K562 (cell line): ENCODE measurements around the gene OR10A2. TPM values are rescaled to one million over a fixed set of nuclear protein-coding genes. Genes with fewer than 3 reads are reported as not detected.
A peak's percentile ranks its signal among the peaks of the same experiment; 100 is the strongest.

Source experiments
- ATAC-seq: fragments of 200-7000 bp; cut with Tn5 transposase; 3 replicates; pipeline ENCODE4 v1.9.1; 2020; ENCODE audit warnings: moderate library complexity
- Bru-seq: library from RNA; stranded (reverse); fragments of 400-500 nt; gene quantifications from one replicate; lab custom pipeline; 2021; lab: Mats Ljungman, UMichigan
- BruChase-seq, 2 experiments: library from RNA; stranded (reverse); fragments of 400-500 nt; gene quantifications; one replicate each; lab custom pipeline; 2021; lab: Mats Ljungman, UMichigan
- BruUV-seq: library from RNA; stranded (reverse); fragments of 400-500 nt; replicated peaks from 2 replicates; lab custom pipeline; 2021; lab: Mats Ljungman, UMichigan
- CTCF ChIA-PET: fragments of 300-600 bp; formaldehyde crosslinking; extraction: SDS; loops from one replicate; lab custom pipeline; 2021; ENCODE audit warnings: low intra/inter-chr PET ratio; lab: Yijun Ruan, JAX
- POLR2A ChIA-PET: fragments of 300-600, 350-650 bp; sonication (Branson Sonifier 250); formaldehyde crosslinking; extraction: SDS; loops from one replicate; lab custom pipeline; 2021; ENCODE audit warnings: antibody characterized with exemption, inconsistent platforms; lab: Yijun Ruan, JAX
- DNase-seq, 4 experiments: peaks; one replicate each; pipeline versions ENCODE4 v3.0.0 to v3.0.0-alpha.2; 2011 to 2018; ENCODE audit warnings: low spot score in 3 of 4, mixed read lengths in 3 of 4; ENCODE audit errors: extremely low read depth in 1 of 4
- FAIRE-seq: peaks from 2 replicates; lab custom pipeline; 2011; peaks lifted over from hg19 to GRCh38; lab: Jason Lieb, UNC
- H2AFZ ChIP-seq: 2 replicates; pipeline ENCODE4 v1.6.0; 2011; ENCODE audit warnings: low read depth, low read length, control low read depth, inconsistent platforms
- H3K27ac ChIP-seq: fragments of 200-600 bp; 3 replicates; pipeline ENCODE4 v1.8.0; 2011; ENCODE audit warnings: low read depth, mild to moderate bottlenecking, control low read depth, inconsistent platforms, low read length, moderate library complexity, mixed read lengths; ENCODE audit errors: extremely low read depth
- H3K27me3 ChIP-seq, 2 experiments: fragments of 300-600 bp in 1 of 2; 2 replicates in 1 of 2; 3 replicates in 1 of 2; pipeline versions ENCODE4 v1.6.0 to v1.8.0; 2011; ENCODE audit warnings: inconsistent platforms in 2 of 2, low read length in 2 of 2, mild to moderate bottlenecking in 1 of 2, mixed read lengths in 1 of 2, moderate library complexity in 1 of 2; ENCODE audit not compliant: control insufficient read depth in 2 of 2, insufficient read depth in 2 of 2
- H3K36me3 ChIP-seq: fragments of 300-600 bp; 3 replicates; pipeline ENCODE4 v1.8.0; 2011; ENCODE audit warnings: mild to moderate bottlenecking, low read length, inconsistent platforms; ENCODE audit not compliant: control insufficient read depth, insufficient read depth
- H3K4me1 ChIP-seq, 2 experiments: fragments of 200-600 bp in 1 of 2; replicated peaks in 1 of 2; 2 replicates in 1 of 2; 3 replicates in 1 of 2; pipeline versions ENCODE4 v1.5.1 to v1.8.0; 2011; ENCODE audit warnings: inconsistent platforms in 2 of 2, low read length in 2 of 2, mild to moderate bottlenecking in 1 of 2, mixed read lengths in 1 of 2, moderate library complexity in 1 of 2; ENCODE audit not compliant: control insufficient read depth in 2 of 2, insufficient read depth in 2 of 2
- H3K4me2 ChIP-seq: 2 replicates; pipeline ENCODE4 v1.6.1; 2011; ENCODE audit warnings: low read length, control low read depth, inconsistent platforms, mixed read lengths; ENCODE audit not compliant: insufficient read depth
- H3K4me3 ChIP-seq: fragments of 200-600 bp; sonication (generic), shearing (Covaris generic); 2 replicates; pipeline ENCODE4 v1.5.1; 2016; ENCODE audit warnings: control low read depth, inconsistent platforms
- H3K79me2 ChIP-seq: fragments of 200-600 bp; 3 replicates; pipeline ENCODE4 v1.8.0; 2011; ENCODE audit warnings: low read length, inconsistent platforms; ENCODE audit not compliant: control insufficient read depth, insufficient read depth
- H3K9ac ChIP-seq, 2 experiments: 2 replicates each; pipeline versions ENCODE4 v1.6.0 to v1.6.1; 2011; ENCODE audit warnings: low read depth in 2 of 2, low read length in 2 of 2, control low read depth in 1 of 2, inconsistent platforms in 1 of 2, mild to moderate bottlenecking in 1 of 2, mixed read lengths in 1 of 2; ENCODE audit not compliant: insufficient read depth in 1 of 2
- H3K9me1 ChIP-seq: one replicate; pipeline ENCODE4 v1.6.0; 2011; ENCODE audit warnings: inconsistent platforms, mild to moderate bottlenecking, low read length, moderate library complexity; ENCODE audit not compliant: control insufficient read depth, insufficient read depth
- H3K9me3 ChIP-seq: replicated peaks from 2 replicates; pipeline ENCODE4 v1.5.1; 2011; ENCODE audit warnings: low read depth, low read length, inconsistent platforms; ENCODE audit not compliant: control insufficient read depth, insufficient read depth
- H4K20me1 ChIP-seq: replicated peaks from 2 replicates; pipeline ENCODE4 v1.6.1; 2011; ENCODE audit warnings: low read length, inconsistent platforms, mixed read lengths; ENCODE audit not compliant: control insufficient read depth, insufficient read depth
- CBX2 ChIP-seq: fragments of 200-600 bp; sonication (generic); IDR thresholded peaks from one replicate; pipeline ENCODE4 v1.6.1; 2012; ENCODE audit warnings: mild to moderate bottlenecking, low read length, inconsistent platforms; ENCODE audit not compliant: insufficient read depth, poor library complexity, severe bottlenecking
- E2F1 ChIP-seq: sonication (generic); formaldehyde crosslinking; IDR thresholded peaks from 2 replicates; pipeline ENCODE4 v1.8.1; 2023; ENCODE audit warnings: mild to moderate bottlenecking, missing genetic modification reagents, moderate library complexity
- ELK3 ChIP-seq: fragments of 450-650 bp; formaldehyde crosslinking; IDR thresholded peaks from 2 replicates; pipeline ENCODE4 v1.4.0; 2020; ENCODE audit warnings: mild to moderate bottlenecking
- ETS1 ChIP-seq: conservative IDR thresholded peaks from 2 replicates; pipeline ENCODE4 v1.6.1; 2011; ENCODE audit warnings: low read depth, mild to moderate bottlenecking, low read length; ENCODE audit not compliant: control insufficient read depth
- FOXA3 ChIP-seq, 2 experiments: fragments of 450-650 bp in 1 of 2; sonication (generic) in 1 of 2; formaldehyde crosslinking; IDR thresholded peaks in 1 of 2; conservative IDR thresholded peaks in 1 of 2; 2 replicates each; pipeline versions ENCODE4 v1.4.0 to v1.8.0; 2020 to 2022; ENCODE audit warnings: mild to moderate bottlenecking in 2 of 2, missing genetic modification reagents in 1 of 2
- PPARD ChIP-seq: fragments of 250-450 bp; sonication (Bioruptor Pico); IDR thresholded peaks from 2 replicates; pipeline ENCODE4 v1.8.0; 2022; ENCODE audit warnings: inconsistent platforms, mild to moderate bottlenecking, moderate library complexity
- SAFB2 ChIP-seq: fragments of 200-400 bp; formaldehyde crosslinking; IDR thresholded peaks from 2 replicates; pipeline ENCODE4 v1.6.1; 2018; ENCODE audit warnings: borderline replicate concordance, low read length, low read depth, moderate library complexity; ENCODE audit not compliant: severe bottlenecking
- THRAP3 ChIP-seq: fragments of 450-650 bp; IDR thresholded peaks from 2 replicates; pipeline ENCODE4 v1.6.1; 2016; ENCODE audit warnings: mild to moderate bottlenecking, inconsistent platforms, borderline replicate concordance
- ZBED1 ChIP-seq: IDR thresholded peaks from 2 replicates; pipeline ENCODE4 v1.6.1; 2014
- ZNF174 ChIP-seq: fragments of 250-450 bp; sonication (Bioruptor Pico); IDR thresholded peaks from 2 replicates; pipeline ENCODE4 v1.4.0; 2020; ENCODE audit warnings: mild to moderate bottlenecking
- ZNF217 ChIP-seq: sonication (generic); formaldehyde crosslinking; IDR thresholded peaks from 2 replicates; pipeline ENCODE4 v1.8.0; 2022; ENCODE audit warnings: mild to moderate bottlenecking, missing genetic modification reagents
- ZNF280B ChIP-seq: fragments of 250-450 bp; sonication (Bioruptor Pico); IDR thresholded peaks from 2 replicates; pipeline ENCODE4 v1.5.1; 2021; ENCODE audit warnings: mild to moderate bottlenecking
- ZNF316 ChIP-seq: fragments of 450-650 bp; IDR thresholded peaks from 2 replicates; pipeline ENCODE4 v1.6.1; 2016
- ZNF695 ChIP-seq: fragments of 450-650 bp; formaldehyde crosslinking; IDR thresholded peaks from 2 replicates; pipeline ENCODE4 v1.4.0; 2020; ENCODE audit warnings: mild to moderate bottlenecking, moderate library complexity
- WGBS: fragments of 100-300 bp; shearing (Covaris generic); methylation state at CpG from one replicate; pipeline ENCODE4 v1.1.6; 2016; ENCODE audit warnings: low coverage, mixed read lengths; ENCODE audit not compliant: insufficient coverage; ENCODE audit errors: missing lambda C conversion rate; 5-methylcytosine and 5-hydroxymethylcytosine counted together
- in situ Hi-C: fragments of 300-500 bp; cut with MboI; formaldehyde crosslinking; loops from 4 replicates; pipeline ENCODE4 v1.15.0; 2018; ENCODE audit warnings: inconsistent platforms, mixed read lengths
- intact Hi-C: fragments of 100-400 bp; cut with micrococcal nuclease; formaldehyde crosslinking; loops from 2 replicates; pipeline ENCODE4 v1.14.2; 2022
- long read RNA-seq, 3 experiments: library from polyadenylated mRNA in 2 of 3; library from RNA in 1 of 3; unstranded in 2 of 3; stranded (forward) in 1 of 3; transcript quantifications; one replicate each; pipeline ENCODE4 v2.0.0, GENCODE V29; 2019 to 2022
- polyA minus RNA-seq, 3 experiments: library from RNA; depleted of rRNA, polyadenylated mRNA; stranded (reverse); fragments of >200 nt; gene quantifications; 2 replicates each; pipeline ENCODE4 v1.2.3, GENCODE V29; 2011
- polyA plus RNA-seq, 8 experiments: library from polyadenylated mRNA; depleted of rRNA in 4 of 8; stranded (reverse) in 5 of 8; unstranded in 3 of 8; fragments of >200 nt; fragmentation: Nextera tagmentation in 2 of 8; fragmentation: Illumina TruSeq in 1 of 8; extraction: Ambion mirVana in 2 of 8; extraction: Trizol in 1 of 8; gene quantifications; 2 replicates each; pipeline versions ENCODE4 v1.2.1 to v1.2.3, GENCODE V29; 2011 to 2014; ENCODE audit warnings: inconsistent platforms in 1 of 8, missing spikeins in 1 of 8
- total RNA-seq, 7 experiments: library from RNA; depleted of rRNA in 6 of 7; stranded (reverse); fragments of >200 nt in 6 of 7; fragmentation: Illumina TruSeq in 2 of 7; extraction: Trizol in 2 of 7; gene quantifications; 2 replicates each; pipeline versions ENCODE4 v1.2.1 to v1.2.3, GENCODE V29; 2011 to 2021; ENCODE audit warnings: low replicate concordance in 1 of 7

Gene OR10A2
- total RNA-seq (2011; cell fraction: chromatin; rRNA removed; ENCODE audit: low replicate concordance), result not detected in 2 replicates
- not detected in 2 replicates for total RNA-seq (2011; cell fraction: nucleolus; rRNA removed)
- not detected in 2 replicates for total RNA-seq (2011; cell fraction: nucleoplasm; rRNA removed)
- total RNA-seq (2014; rRNA removed) (not detected in 2 replicates), total RNA-seq (2014; rRNA removed; fragmentation: Illumina TruSeq; extraction: Trizol) (not detected in 2 replicates), total RNA-seq (2015; rRNA removed; fragmentation: Illumina TruSeq; extraction: Trizol) (not detected in 2 replicates), total RNA-seq (2021) (not detected in 2 replicates), polyA plus RNA-seq (2011; rRNA removed) (not detected in 2 replicates), polyA plus RNA-seq (2014; fragmentation: Illumina TruSeq; extraction: Trizol) (not detected in 2 replicates), polyA plus RNA-seq (2014; fragmentation: Nextera tagmentation; extraction: Ambion mirVana) (under 1 TPM in 1 of 2 experiments, not detected in 1; 0.10 TPM), polyA plus RNA-seq (2014; rRNA removed) (not detected in 2 replicates), polyA minus RNA-seq (2011; rRNA and poly(A)+ RNA removed) (not detected in 2 replicates), Bru-seq, nascent RNA (not detected), BruChase-seq, experiment 1, labeled RNA remaining after a 2-hour chase (not detected), BruChase-seq, experiment 2, labeled RNA remaining after a 6-hour chase (not detected)
- polyA plus RNA-seq (2011; cell fraction: cytosol; rRNA removed), result not detected in 2 replicates
- polyA plus RNA-seq (2011; cell fraction: nucleus; rRNA removed), result not detected in 2 replicates
- polyA plus RNA-seq (2012), result 0.06 and 0.09 TPM in 2 replicates
- polyA minus RNA-seq (2011; cell fraction: cytosol; rRNA and poly(A)+ RNA removed), result not detected in 2 replicates
- polyA minus RNA-seq (2011; cell fraction: nucleus; rRNA and poly(A)+ RNA removed), result not detected in 2 replicates
- long read RNA-seq, experiment 1, result 0 reads
- long read RNA-seq, experiment 2, result 0 reads
- long read RNA-seq, experiment 3, result 0 reads

- in situ Hi-C loops, result no loop called here
- no peak within 1 kb of the TSS for H3K9ac ChIP-seq
- no TSS peak for BruUV-seq
- no peak within 1 kb of the TSS for H3K4me2 ChIP-seq
- WGBS, result 0% methylated on average over 1 of the region's 1 CpG
- ATAC-seq (peak; percentile 32; the same call in 1 of the 3 replicates), DNase-seq (no peak), FAIRE-seq (no peak)
- no peak within 1 kb of the TSS for H3K4me3 ChIP-seq
- no peaks in the 10 kb centered on the region for H3K9me1 ChIP-seq
- no peaks in the 10 kb centered on the region for H3K79me2 ChIP-seq
- no peak within 1 kb of the TSS for H3K27ac ChIP-seq
- no peak within 1 kb of the TSS for H2AFZ ChIP-seq
- POLR2A ChIA-PET, result interaction anchor here (1.0 to 2.5 kb wide), 3 partner anchors 13 to 58 kb away, joined by 3 to 10 read pairs (median 3); partner anchors contain the start of gene OR10A4
- no peaks in the 10 kb centered on the region for H3K36me3 ChIP-seq
- H3K9me3 ChIP-seq, result no peaks in the 10 kb centered on the region
- no peaks in the 10 kb centered on the region for H4K20me1 ChIP-seq
- CTCF ChIA-PET, result no interaction called here
- intact Hi-C loops, result no loop called here
- no peaks in the 10 kb centered on the region for H3K4me1 ChIP-seq
- H3K27me3 ChIP-seq, result no peaks in the 10 kb centered on the region
- TF ChIP-seq ELK3 (CRISPR knock-in tag) (no peak), ZNF695 (CRISPR knock-in tag) (no peak), SAFB2 (no peak), ZNF316 (no peak), FOXA3 (CRISPR knock-in tag; conservative IDR thresholded peaks at IDR 0.05 in 1 of 2, IDR thresholded peaks at IDR 0.05 in 1 of 2) (no peak), ZBED1 (no peak), E2F1 (no peak), ZNF174 (CRISPR knock-in tag) (no peak), ZNF280B (no peak), CBX2 (no peak), PPARD (CRISPR knock-in tag) (no peak), ZNF217 (CRISPR knock-in tag) (no peak), ETS1 (no peak), THRAP3 (no peak)
Observed at GRCh38 chr11:6862961-6863360, at the start of gene OR10A2. Gene OR10A2 (plus strand): TSS chr11:6863057. CDS start chr11:6869755, 6,698 bp downstream.
